Suprapubic skin (tissue), 4 donors: ENCODE results near the gene TWSG1. TPM values are rescaled to one million over a fixed set of nuclear protein-coding genes. Genes with fewer than 3 reads are reported as not detected.

Experiments used
- DNase-seq, 2 donors: peaks; one replicate each; pipeline ENCODE4 v3.0.0-alpha.2; 2019; ENCODE audit warnings: low spot score in 2 of 2
- H3K27ac ChIP-seq: fragments of 200-600 bp; sonication (generic); one replicate; pipeline ENCODE4 v1.5.1; 2019
- H3K27me3 ChIP-seq: fragments of 200-600 bp; sonication (generic); one replicate; pipeline ENCODE4 v1.5.1; 2019
- H3K36me3 ChIP-seq: fragments of 200-600 bp; sonication (generic); one replicate; pipeline ENCODE4 v1.5.1; 2019
- H3K4me1 ChIP-seq: fragments of 200-600 bp; sonication (generic); one replicate; pipeline ENCODE4 v1.5.1; 2019
- H3K4me3 ChIP-seq: fragments of 200-600 bp; sonication (generic); one replicate; pipeline ENCODE4 v1.5.1; 2019; ENCODE audit warnings: mild to moderate bottlenecking
- H3K9me3 ChIP-seq: fragments of 200-600 bp; sonication (generic); one replicate; pipeline ENCODE4 v1.5.1; 2019
- EP300 ChIP-seq: sonication (generic); formaldehyde crosslinking; IDR thresholded peaks from one replicate; pipeline ENCODE4 v1.6.1; 2017; ENCODE audit warnings: antibody characterized with exemption
- POLR2A ChIP-seq, 2 donors: fragments of 450-650 bp; IDR thresholded peaks; one replicate each; pipeline ENCODE4 v1.6.1; 2017; ENCODE audit warnings: antibody characterized with exemption in 2 of 2, mild to moderate bottlenecking in 2 of 2, moderate library complexity in 2 of 2
- POLR2AphosphoS5 ChIP-seq, 3 donors: sonication (generic); formaldehyde crosslinking; IDR thresholded peaks; one replicate each; pipeline ENCODE4 v1.6.1; 2017; ENCODE audit warnings: antibody characterized with exemption in 3 of 3
- WGBS: methylation state at CpG from one replicate; pipeline ENCODE4 v1.1.5; 2018; 5-methylcytosine and 5-hydroxymethylcytosine counted together
- total RNA-seq, 4 donors: library from RNA; depleted of rRNA; stranded (reverse); fragments of >200 nt; gene quantifications; one replicate each; pipeline ENCODE4 v1.1.0, GENCODE V29; 2016
- TF ChIP-seq, protein P1 (sequence below), 2 donors: fragments of 200-600 bp in 1 of 2; fragments of 450-650 bp in 1 of 2; sonication (generic) in 1 of 2; IDR thresholded peaks; one replicate each; pipeline ENCODE4 v1.5.1; 2016 to 2019; ENCODE audit warnings: antibody characterized with exemption in 2 of 2, mild to moderate bottlenecking in 1 of 2, moderate library complexity in 1 of 2

TWSG1 gene
- total RNA-seq, 4 donors from 2014 or later = 18.7 to 41.6 (median 26.1) TPM

DNA sequence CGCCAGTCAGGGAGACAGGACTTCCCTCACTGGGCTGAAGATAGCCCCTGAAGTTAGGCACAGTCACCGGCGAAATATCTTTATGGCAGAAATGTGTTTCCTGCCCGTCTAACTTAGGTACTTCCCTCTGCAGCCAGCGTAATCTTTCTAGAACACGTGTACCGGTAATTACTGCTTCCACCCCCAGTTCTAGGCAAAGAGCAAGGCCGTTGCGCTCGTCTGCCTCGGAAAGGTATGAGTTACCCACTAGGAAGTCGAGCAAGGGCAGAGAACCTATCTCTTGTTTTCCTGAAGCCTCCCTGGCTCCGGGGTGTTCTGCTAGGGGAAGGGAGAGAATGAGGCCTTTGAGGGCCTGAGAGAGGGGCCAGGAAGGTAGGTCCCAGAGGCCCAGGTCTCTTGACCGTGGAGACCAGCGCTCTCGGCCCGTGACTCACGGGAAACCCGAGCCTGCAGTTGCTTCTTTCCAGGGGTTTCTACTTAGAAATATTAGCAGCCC, 70.0 kb downstream of the TWSG1 start:
- Histone ChIP-seq H3K4me3 (no peak overlapping the region), H3K4me1 (peaks cover 7% of the 10 kb centered on the region), H3K27ac (peak overlapping the region; percentile 17), H3K36me3 (no peaks in the 10 kb centered on the region), H3K27me3 (no peaks in the 10 kb centered on the region), H3K9me3 (no peaks in the 10 kb centered on the region)
- no peak for TF ChIP-seq POLR2AphosphoS5 (IDR thresholded peaks at IDR 0.05)
- no peak for TF ChIP-seq POLR2A (IDR thresholded peaks at IDR 0.05)
- TF ChIP-seq, protein P1, sequence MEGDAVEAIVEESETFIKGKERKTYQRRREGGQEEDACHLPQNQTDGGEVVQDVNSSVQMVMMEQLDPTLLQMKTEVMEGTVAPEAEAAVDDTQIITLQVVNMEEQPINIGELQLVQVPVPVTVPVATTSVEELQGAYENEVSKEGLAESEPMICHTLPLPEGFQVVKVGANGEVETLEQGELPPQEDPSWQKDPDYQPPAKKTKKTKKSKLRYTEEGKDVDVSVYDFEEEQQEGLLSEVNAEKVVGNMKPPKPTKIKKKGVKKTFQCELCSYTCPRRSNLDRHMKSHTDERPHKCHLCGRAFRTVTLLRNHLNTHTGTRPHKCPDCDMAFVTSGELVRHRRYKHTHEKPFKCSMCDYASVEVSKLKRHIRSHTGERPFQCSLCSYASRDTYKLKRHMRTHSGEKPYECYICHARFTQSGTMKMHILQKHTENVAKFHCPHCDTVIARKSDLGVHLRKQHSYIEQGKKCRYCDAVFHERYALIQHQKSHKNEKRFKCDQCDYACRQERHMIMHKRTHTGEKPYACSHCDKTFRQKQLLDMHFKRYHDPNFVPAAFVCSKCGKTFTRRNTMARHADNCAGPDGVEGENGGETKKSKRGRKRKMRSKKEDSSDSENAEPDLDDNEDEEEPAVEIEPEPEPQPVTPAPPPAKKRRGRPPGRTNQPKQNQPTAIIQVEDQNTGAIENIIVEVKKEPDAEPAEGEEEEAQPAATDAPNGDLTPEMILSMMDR (IDR thresholded peaks at IDR 0.05) = no peak
- TF ChIP-seq EP300 = no peak
- 87% methylated on average over 15 of the region's 19 CpGs for WGBS
- DNase-seq = no peak

DNA sequence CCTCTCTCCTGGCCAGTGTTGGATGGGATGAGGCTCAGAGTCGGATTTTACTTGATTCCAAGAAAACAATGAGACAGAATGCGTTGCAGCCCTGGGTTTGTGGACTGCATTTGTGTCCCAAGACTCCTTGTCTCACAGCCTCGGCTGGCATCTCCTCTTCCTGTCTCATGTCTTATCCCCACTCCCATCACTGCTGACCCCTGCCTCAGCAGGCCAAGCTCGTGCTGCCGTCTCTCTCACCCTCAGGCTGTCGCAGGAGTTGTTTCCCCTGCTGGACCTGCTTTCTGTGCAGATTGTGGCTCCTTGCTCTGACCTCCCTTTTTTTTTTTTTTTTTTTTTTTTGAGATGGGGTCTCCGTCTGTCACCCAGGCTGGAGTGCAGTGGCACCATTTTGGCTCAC, 70.6 kb downstream of the TWSG1 start:
- TF ChIP-seq POLR2AphosphoS5 (IDR thresholded peaks at IDR 0.05) (no peak), EP300 (no peak), POLR2A (IDR thresholded peaks at IDR 0.05) (no peak)
- TF ChIP-seq, protein P1 (IDR thresholded peaks at IDR 0.05) = no peak
- H3K27me3 ChIP-seq = no peaks in the 10 kb centered on the region
- 88% methylated on average over 7 of the region's 7 CpGs for WGBS
- no peaks in the 10 kb centered on the region for H3K9me3 ChIP-seq
- H3K36me3 ChIP-seq = no peaks in the 10 kb centered on the region
- H3K4me3 ChIP-seq = no peak overlapping the region
- H3K4me1 ChIP-seq = peaks cover 7% of the 10 kb centered on the region
- H3K27ac ChIP-seq = peak overlapping the region; percentile 17
- no peak for DNase-seq

DNA sequence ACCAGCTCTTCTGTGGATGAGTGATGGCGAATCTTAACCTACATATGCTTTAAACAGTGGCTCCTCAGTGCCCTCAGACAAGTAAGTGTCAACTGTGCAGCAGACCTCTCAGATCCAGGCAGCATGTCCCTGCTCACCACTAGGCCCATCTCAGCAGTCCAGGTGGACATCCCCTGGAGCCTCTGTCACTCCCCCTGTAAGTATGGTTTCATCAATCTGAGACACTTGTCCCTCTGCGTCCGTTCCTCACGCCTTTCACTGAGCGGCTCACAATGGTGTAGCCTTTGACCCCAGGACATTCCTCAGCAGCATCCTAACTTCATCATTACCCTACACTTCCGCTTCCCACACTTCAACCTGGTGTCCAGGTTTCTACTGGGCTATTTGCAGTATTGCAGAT, 71.4 kb downstream of the TWSG1 start:
- TF ChIP-seq POLR2A (IDR thresholded peaks at IDR 0.05) (no peak), POLR2AphosphoS5 (IDR thresholded peaks at IDR 0.05) (no peak), EP300 (no peak)
- TF ChIP-seq, protein P1 (IDR thresholded peaks at IDR 0.05) = no peak
- Histone ChIP-seq H3K4me1 (peaks cover 2% of the 10 kb centered on the region), H3K27ac (no peak overlapping the region), H3K27me3 (no peaks in the 10 kb centered on the region), H3K36me3 (no peaks in the 10 kb centered on the region), H3K9me3 (no peaks in the 10 kb centered on the region), H3K4me3 (no peak overlapping the region)
- WGBS = 97% methylated on average over 6 of the region's 6 CpGs
- no peak for DNase-seq

DNA sequence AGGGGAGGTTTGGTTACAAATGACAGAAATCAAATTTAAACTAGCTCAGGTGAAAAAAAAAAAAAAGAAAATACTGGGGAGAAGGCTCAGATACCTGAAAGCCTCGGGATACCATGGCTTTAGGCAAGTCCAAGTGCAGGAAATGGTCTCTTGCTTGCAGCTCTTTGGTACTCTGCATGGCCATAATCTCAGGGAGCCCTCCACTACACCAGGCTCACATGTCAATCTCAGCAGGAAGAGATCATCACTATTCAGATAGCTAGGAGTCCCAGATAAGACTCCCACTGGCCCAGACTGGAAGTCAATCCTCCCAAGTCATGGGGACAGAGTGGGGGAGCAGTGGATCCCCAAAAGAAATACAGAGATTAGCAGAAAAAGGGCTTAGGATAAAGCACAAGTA, 75.9 kb downstream of the TWSG1 start:
- TF ChIP-seq, protein P1 (IDR thresholded peaks at IDR 0.05) = no peak
- no peak for TF ChIP-seq EP300
- TF ChIP-seq POLR2AphosphoS5 (IDR thresholded peaks at IDR 0.05) = no peak
- TF ChIP-seq POLR2A (IDR thresholded peaks at IDR 0.05) = no peak

DNA sequence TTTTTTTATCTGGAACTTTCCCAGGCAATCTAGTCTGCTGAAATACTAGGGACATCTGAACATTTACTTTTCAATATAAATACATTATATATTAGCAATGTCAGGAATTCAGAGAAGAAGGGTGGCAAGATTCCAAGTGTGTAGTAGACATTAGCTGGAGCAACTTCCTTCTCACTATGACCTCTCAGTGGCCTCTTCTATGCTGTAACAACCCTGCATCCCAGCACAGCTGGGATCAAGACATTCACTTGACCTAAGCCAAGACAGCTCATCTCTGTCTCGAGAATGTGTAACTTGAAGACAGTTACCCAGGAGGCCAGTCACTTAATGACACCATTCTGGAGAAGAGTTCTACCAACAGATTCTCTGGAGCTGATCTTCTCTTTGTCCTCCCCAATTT, 79.0 kb downstream of the TWSG1 start:
- no peak for DNase-seq
- Histone ChIP-seq H3K4me1 (peaks cover 20% of the 10 kb centered on the region), H3K4me3 (no peak overlapping the region), H3K27me3 (no peaks in the 10 kb centered on the region), H3K27ac (no peak overlapping the region), H3K9me3 (no peaks in the 10 kb centered on the region), H3K36me3 (no peaks in the 10 kb centered on the region)
- 50% methylated on average over 1 of the region's 1 CpG for WGBS
- no peak for TF ChIP-seq EP300
- TF ChIP-seq POLR2AphosphoS5 (IDR thresholded peaks at IDR 0.05) = no peak
- TF ChIP-seq, protein P1 (IDR thresholded peaks at IDR 0.05) = no peak
- TF ChIP-seq POLR2A (IDR thresholded peaks at IDR 0.05) = no peak

More for the DNA sequence above, 75.9 kb downstream of the TWSG1 start:
- WGBS = 75% methylated on average over 1 of the region's 1 CpG
- no peak for DNase-seq
- Histone ChIP-seq H3K4me1 (no peaks in the 10 kb centered on the region), H3K27ac (no peak overlapping the region), H3K9me3 (no peaks in the 10 kb centered on the region), H3K4me3 (no peak overlapping the region), H3K27me3 (no peaks in the 10 kb centered on the region), H3K36me3 (no peaks in the 10 kb centered on the region)
